Stimulated activated naive CD8-positive, alpha-beta T cell treated with anti-CD3 and anti-CD28 coated beads, Interleukin-15, Interleukin-2, amounts not matched to agents 100 ng/mL and 50 ng/mL, for 24 hours (primary cell): ENCODE data around the gene RAC2.

Experiments used
- H3K27ac Mint-ChIP-seq: one replicate; pipeline ENCODE4 v1.8.0; 2021; ENCODE audit warnings: mild to moderate bottlenecking, mixed read lengths
- H3K27me3 Mint-ChIP-seq: one replicate; pipeline ENCODE4 v1.8.0; 2021; ENCODE audit warnings: mixed read lengths
- H3K36me3 Mint-ChIP-seq: one replicate; pipeline ENCODE4 v1.8.0; 2021; ENCODE audit warnings: low read depth, mixed read lengths
- H3K4me1 Mint-ChIP-seq: one replicate; pipeline ENCODE4 v1.8.0; 2021; ENCODE audit warnings: low read depth, mixed read lengths
- H3K4me3 Mint-ChIP-seq: one replicate; pipeline ENCODE4 v1.8.0; 2021; ENCODE audit warnings: mild to moderate bottlenecking, mixed read lengths
- H3K9me3 Mint-ChIP-seq: one replicate; pipeline ENCODE4 v1.8.0; 2021; ENCODE audit warnings: mixed read lengths

Gene RAC2

GRCh38 chr22:37192741-37193140 lies 51.3 kb downstream of the RAC2 start:
- Mint-ChIP-seq H3K27ac (no peak overlapping the region), H3K27me3 (no peaks in the 10 kb centered on the region), H3K4me3 (no peak overlapping the region), H3K36me3 (peaks cover 6% of the 10 kb centered on the region), H3K9me3 (no peaks in the 10 kb centered on the region), H3K4me1 (peaks cover 63% of the 10 kb centered on the region)

GRCh38 chr22:37192204-37192603 lies 51.9 kb downstream of the RAC2 start:
- Mint-ChIP-seq H3K27me3 (no peaks in the 10 kb centered on the region), H3K36me3 (peaks cover 6% of the 10 kb centered on the region), H3K27ac (no peak overlapping the region), H3K4me3 (no peak overlapping the region), H3K4me1 (peaks cover 63% of the 10 kb centered on the region), H3K9me3 (no peaks in the 10 kb centered on the region)

GRCh38 chr22:37190262-37190780 lies 53.7 kb downstream of the RAC2 start:
- Mint-ChIP-seq H3K9me3 (no peaks in the 10 kb centered on the region), H3K27me3 (no peaks in the 10 kb centered on the region), H3K4me1 (peaks cover 68% of the 10 kb centered on the region), H3K36me3 (peaks cover 6% of the 10 kb centered on the region), H3K4me3 (no peak overlapping the region), H3K27ac (no peak overlapping the region)

- no peak overlapping the region for H3K27ac Mint-ChIP-seq
- H3K4me3 Mint-ChIP-seq = no peak overlapping the region
- peaks cover 65% of the 10 kb centered on the region for H3K4me1 Mint-ChIP-seq
- peaks cover 6% of the 10 kb centered on the region for H3K36me3 Mint-ChIP-seq
- no peaks in the 10 kb centered on the region for H3K27me3 Mint-ChIP-seq
- no peaks in the 10 kb centered on the region for H3K9me3 Mint-ChIP-seq
These were observed 55.1 kb downstream of the RAC2 start for GRCh38 chr22:37188901-37189466.

- no peak within 1 kb of the TSS for H3K4me3 Mint-ChIP-seq
- H3K27me3 Mint-ChIP-seq = no peaks in the 10 kb centered on the region
- H3K9me3 Mint-ChIP-seq = no peaks in the 10 kb centered on the region
- no peak within 1 kb of the TSS for H3K27ac Mint-ChIP-seq
- H3K4me1 Mint-ChIP-seq = peaks cover 65% of the 10 kb centered on the region
- H3K36me3 Mint-ChIP-seq = peaks cover 6% of the 10 kb centered on the region
These were observed 55.9 kb downstream of the RAC2 start, which contains the start of gene C1QTNF6 for GRCh38 chr22:37187891-37188761. C1QTNF6 (minus strand) TSS chr22:37188247; CDS start chr22:37188213, 34 bp downstream.

- H3K27ac Mint-ChIP-seq = no peak overlapping the region
- no peaks in the 10 kb centered on the region for H3K9me3 Mint-ChIP-seq
- H3K27me3 Mint-ChIP-seq = no peaks in the 10 kb centered on the region
- peaks cover 59% of the 10 kb centered on the region for H3K4me1 Mint-ChIP-seq
- no peak overlapping the region for H3K4me3 Mint-ChIP-seq
- H3K36me3 Mint-ChIP-seq = peaks cover 6% of the 10 kb centered on the region
These were observed 56.5 kb downstream of the RAC2 start for GRCh38 chr22:37187552-37187890.

GRCh38 chr22:37186997-37187522 lies 57.0 kb downstream of the RAC2 start:
- H3K36me3 Mint-ChIP-seq = peaks cover 6% of the 10 kb centered on the region
- H3K27ac Mint-ChIP-seq = no peak overlapping the region
- peaks cover 57% of the 10 kb centered on the region for H3K4me1 Mint-ChIP-seq
- no peaks in the 10 kb centered on the region for H3K9me3 Mint-ChIP-seq
- peak overlapping the region; percentile 67 for H3K4me3 Mint-ChIP-seq
- H3K27me3 Mint-ChIP-seq = no peaks in the 10 kb centered on the region

GRCh38 chr22:37186228-37186996 lies 57.7 kb downstream of the RAC2 start:
- Mint-ChIP-seq H3K27me3 (no peaks in the 10 kb centered on the region), H3K36me3 (peaks cover 6% of the 10 kb centered on the region), H3K27ac (peak overlapping the region; percentile 80), H3K4me1 (peaks cover 57% of the 10 kb centered on the region), H3K4me3 (peak overlapping the region; percentile 67), H3K9me3 (no peaks in the 10 kb centered on the region)

- no peaks in the 10 kb centered on the region for H3K9me3 Mint-ChIP-seq
- no peaks in the 10 kb centered on the region for H3K27me3 Mint-ChIP-seq
- peaks cover 57% of the 10 kb centered on the region for H3K4me1 Mint-ChIP-seq
- peaks cover 5% of the 10 kb centered on the region for H3K36me3 Mint-ChIP-seq
- H3K4me3 Mint-ChIP-seq = no peak overlapping the region
- peak overlapping the region; percentile 80 for H3K27ac Mint-ChIP-seq
These were observed 58.3 kb downstream of the RAC2 start for GRCh38 chr22:37185646-37186227.

- peaks cover 57% of the 10 kb centered on the region for H3K4me1 Mint-ChIP-seq
- no peaks in the 10 kb centered on the region for H3K36me3 Mint-ChIP-seq
- H3K27ac Mint-ChIP-seq = no peak overlapping the region
- H3K27me3 Mint-ChIP-seq = no peaks in the 10 kb centered on the region
- H3K9me3 Mint-ChIP-seq = no peaks in the 10 kb centered on the region
- no peak overlapping the region for H3K4me3 Mint-ChIP-seq
These were observed 59.1 kb downstream of the RAC2 start for GRCh38 chr22:37184816-37185541.

GRCh38 chr22:37184380-37184755 lies 59.7 kb downstream of the RAC2 start:
- no peaks in the 10 kb centered on the region for H3K9me3 Mint-ChIP-seq
- H3K4me3 Mint-ChIP-seq = no peak overlapping the region
- no peaks in the 10 kb centered on the region for H3K27me3 Mint-ChIP-seq
- peaks cover 55% of the 10 kb centered on the region for H3K4me1 Mint-ChIP-seq
- H3K36me3 Mint-ChIP-seq = no peaks in the 10 kb centered on the region
- H3K27ac Mint-ChIP-seq = no peak overlapping the region

GRCh38 chr22:37183432-37184379 lies 60.4 kb downstream of the RAC2 start:
- Mint-ChIP-seq H3K4me1 (peaks cover 49% of the 10 kb centered on the region), H3K36me3 (no peaks in the 10 kb centered on the region), H3K27ac (no peak overlapping the region), H3K4me3 (no peak overlapping the region), H3K27me3 (no peaks in the 10 kb centered on the region), H3K9me3 (no peaks in the 10 kb centered on the region)

GRCh38 chr22:37182949-37183245 lies 61.2 kb downstream of the RAC2 start:
- H3K36me3 Mint-ChIP-seq = no peaks in the 10 kb centered on the region
- no peak overlapping the region for H3K27ac Mint-ChIP-seq
- no peaks in the 10 kb centered on the region for H3K27me3 Mint-ChIP-seq
- H3K4me3 Mint-ChIP-seq = no peak overlapping the region
- H3K9me3 Mint-ChIP-seq = no peaks in the 10 kb centered on the region
- H3K4me1 Mint-ChIP-seq = peaks cover 41% of the 10 kb centered on the region
